Astrocyte of the hippocampus (primary cell): ENCODE measurements around the gene TMEM91.
A peak's percentile ranks its signal among the peaks of the same experiment; 100 is the strongest.
"Not testable (repeated sequence)": the region's sequence is repeated elsewhere in the genome, so short reads cannot be mapped to it uniquely, and the experiment has no call there.

ENCODE experiments used
- DNase-seq: peaks from one replicate; pipeline ENCODE4 v3.0.0; 2011; ENCODE audit warnings: low read depth, low spot score

TMEM91 gene

DNA sequence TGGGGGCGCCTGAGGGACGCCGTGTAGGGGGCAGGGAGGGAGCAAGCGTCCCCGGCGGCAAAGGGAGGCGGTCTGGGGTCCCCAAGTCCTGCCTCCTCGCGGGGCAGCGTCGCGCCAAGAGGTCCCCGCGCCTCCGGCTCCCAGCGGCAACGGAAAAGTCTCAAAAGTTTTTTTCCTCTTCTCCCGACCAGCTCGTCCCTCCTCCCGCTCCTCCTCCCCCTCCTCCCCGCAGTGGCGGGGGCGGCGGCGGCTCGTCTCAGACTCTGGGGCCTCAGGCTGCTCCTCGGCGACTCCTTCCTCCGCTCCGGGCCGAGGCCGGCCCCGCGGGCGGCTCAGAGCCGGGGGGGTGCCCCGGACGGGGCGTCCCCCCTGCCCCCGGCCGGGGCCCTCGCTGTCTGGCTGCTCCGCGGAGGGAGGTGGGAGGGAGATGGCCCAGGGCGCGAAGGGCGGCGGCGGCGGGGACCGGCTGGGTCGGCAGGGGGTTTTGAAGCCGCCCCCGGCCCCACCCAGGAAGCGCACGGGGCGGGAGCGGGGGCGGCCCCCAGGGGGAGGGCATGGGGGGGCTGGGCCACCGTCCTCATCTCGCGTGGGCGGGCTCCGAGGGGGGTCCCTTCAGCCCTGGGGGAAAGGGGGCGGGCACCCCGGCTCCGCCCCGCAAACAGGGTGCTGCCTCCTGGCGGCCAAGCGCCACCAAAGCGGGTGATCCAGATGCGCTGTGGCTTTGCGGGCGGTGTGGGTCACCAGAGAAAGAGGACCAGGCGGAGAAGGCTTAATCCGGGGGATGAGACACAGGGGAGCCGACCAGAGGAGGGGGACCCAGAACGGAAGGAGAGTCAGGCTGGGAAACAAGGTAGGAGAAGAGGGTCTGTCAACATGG lies 22.6 kb upstream of the TMEM91 start, which contains the start of gene TGFB1:
Gene TGFB1, minus strand, starts transcription at position 457 of the 877 bp plus-strand sequence. CDS start 878 bp downstream, outside the sequence.
- peak; percentile 94 for DNase-seq

DNA sequence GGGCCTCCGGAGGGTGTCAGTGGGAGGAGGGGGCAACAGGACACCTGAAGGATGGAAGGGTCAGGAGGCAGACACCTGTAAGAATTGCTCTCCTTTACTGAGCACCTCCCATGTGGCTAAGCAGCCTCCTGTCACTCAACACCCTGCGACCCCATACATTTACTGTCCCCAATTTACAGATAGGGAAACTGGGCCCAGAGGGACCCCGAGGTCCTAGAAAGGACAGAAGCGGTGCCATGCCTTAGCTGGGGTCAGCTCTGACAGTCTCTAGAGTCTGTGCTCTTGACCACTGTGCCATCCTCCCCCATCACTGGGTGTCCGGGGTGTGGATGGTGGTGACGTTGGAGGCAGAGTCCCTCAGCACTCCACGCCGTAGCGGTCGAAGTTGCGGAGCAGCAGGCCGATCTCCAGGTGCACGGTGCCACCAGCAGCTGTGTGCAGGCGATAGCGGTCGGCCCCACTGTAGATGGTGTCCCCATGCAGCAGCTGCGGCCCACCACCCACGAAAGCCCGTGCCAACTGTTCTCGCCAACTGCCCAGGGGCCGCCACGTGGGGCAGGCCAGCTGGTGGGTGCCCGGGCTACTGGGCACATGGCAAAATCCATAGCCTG lies 21.9 kb upstream of the TMEM91 start:
- no peak for DNase-seq

GRCh38 chr19:41355035-41355434 lies 21.3 kb upstream of the TMEM91 start:
- DNase-seq, result no peak

DNA sequence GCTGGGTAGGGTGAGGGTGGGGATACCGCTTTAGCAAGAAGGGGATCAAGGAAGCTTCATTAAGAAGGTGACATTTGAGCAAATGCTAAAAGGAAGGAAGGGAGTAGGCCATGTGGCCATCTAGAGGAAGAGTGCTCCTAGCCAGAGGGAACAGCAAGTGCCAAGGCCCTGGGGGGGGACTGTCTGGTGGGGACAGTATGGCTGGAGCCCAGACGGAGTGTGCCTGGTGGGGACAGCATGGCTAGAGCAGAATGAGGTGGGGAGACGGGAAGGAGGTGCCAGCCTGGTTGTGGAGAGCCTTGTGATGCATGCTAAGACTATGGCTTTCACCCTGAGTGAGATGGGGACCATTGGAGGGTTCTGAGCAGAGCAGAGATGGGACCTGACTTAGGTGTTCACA lies 20.5 kb upstream of the TMEM91 start:
- DNase-seq, result no peak

DNA sequence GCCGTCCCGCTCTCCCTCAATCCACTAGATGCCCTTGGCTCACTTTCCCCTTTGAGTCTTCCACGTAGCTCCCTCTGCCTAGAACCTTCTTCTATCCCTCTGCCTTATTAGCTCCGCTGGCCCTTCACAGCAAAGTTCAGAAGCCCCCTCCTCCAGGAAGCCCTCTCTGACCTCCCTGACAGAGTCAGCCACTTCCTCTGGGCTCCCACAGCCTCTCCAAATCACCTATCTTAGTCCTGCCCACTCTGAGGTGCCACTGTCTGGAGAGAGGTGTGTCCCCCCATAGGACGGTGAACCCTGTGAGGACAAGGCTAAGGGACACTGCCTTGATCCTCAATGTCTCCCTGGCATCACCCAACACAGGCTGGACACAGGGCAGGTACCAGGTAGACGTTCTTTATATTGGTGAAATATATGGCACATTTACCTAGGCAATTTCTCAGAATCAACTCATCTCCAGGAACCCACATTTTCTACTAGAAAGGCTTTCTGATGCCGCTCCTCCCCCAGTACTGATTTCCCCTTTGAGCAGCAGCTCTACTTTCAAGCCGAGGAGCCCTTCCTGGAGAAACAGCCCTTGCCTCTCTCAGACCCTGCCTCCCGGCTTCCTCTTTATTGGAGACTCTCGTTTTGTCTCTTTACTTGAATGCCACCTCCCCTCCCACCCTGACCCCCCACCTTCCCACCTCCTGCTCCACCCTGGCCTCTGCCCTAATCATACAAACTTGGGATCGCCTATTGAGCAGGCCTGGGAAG lies 19.2 kb upstream of the TMEM91 start:
- DNase-seq, result no peak

DNA sequence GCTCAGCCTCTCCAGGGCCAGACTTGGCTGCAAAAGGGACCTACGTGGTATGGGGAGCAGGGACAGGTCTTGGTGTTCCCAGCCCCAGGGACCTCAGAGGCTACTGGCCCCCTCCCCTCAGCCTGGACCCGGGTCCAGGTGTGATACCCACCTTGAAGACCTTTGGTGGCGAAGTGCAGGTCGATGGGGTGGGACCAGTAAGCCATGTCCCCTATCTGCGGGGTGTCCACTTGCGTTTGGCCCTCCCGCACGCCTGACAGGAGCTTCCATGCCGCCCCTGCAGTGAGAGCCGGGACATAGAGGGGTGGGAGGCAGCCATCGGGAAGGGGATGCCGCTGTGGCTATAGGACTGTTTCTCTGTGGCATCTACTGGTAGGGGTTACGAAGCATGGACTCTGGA lies 18.6 kb upstream of the TMEM91 start:
- DNase-seq, result no peak

DNA sequence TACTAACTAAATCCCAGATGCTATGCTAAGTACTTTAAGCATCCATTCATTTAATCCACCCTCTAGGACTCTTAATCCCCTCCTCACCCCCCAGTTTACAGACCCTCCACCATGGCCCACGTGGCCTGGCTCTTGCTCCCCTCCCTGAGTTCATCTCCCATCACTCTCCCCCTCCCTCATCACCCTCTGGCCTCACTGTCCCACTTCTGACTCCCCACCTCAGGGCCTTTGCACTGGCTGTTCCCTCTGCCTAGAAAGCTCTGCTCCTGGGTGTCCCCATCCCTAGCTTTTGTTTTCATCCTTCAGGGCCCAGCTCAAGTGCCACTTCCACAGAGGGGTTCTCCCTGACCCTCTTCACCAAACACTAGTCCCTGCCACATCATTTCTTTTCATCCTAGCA lies 16.6 kb upstream of the TMEM91 start:
- no peak for DNase-seq

- DNase-seq, result no peak
These were observed 14.0 kb upstream of the TMEM91 start for GRCh38 chr19:41362143-41362847.

DNA sequence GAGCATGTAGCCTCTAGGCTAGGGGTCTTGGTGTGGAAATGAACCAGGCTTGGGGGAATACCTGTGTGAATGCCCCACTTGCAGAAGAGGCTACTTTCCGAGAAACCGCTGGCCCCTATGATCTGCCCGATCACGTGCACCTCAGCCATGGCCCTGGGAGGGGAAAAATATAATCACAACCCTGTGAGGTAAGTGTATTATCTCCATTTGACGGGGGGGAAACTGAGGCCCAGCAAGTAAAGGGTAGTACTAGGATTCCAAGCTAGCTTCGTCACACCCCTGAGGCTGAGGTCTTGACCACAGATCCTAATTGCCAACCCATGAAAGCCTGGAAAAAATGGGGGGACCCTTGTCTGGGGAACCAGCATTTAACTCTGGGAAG lies 13.0 kb upstream of the TMEM91 start:
- no peak for DNase-seq

GRCh38 chr19:41363753-41364523 lies 12.4 kb upstream of the TMEM91 start, which contains the start of gene B9D2:
Gene B9D2 (minus strand): TSS chr19:41364149. CDS start chr19:41363519, 630 bp downstream.
- DNase-seq, result peak; percentile 99

- no peak for DNase-seq
These were observed 11.6 kb upstream of the TMEM91 start for GRCh38 chr19:41364524-41365391.

DNA sequence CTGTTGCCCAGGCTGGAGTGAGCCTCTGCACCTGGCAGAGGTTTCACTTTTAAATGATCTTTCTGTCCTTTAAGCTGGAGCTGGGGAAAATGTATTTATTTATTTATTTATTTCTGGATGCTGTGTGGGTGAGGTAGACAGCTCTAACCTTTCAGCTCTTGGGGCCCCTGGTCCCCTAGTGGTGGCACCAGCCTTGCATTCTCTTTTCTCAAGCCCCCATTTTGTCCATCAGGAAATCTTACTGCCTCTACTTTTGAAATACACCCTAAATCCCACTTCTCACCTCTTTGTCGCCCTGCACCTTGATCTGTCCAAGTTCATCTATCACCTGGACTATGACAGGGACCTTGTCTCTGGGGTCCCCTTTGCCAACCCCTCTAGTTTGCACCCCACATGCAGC lies 10.2 kb upstream of the TMEM91 start:
- no peak for DNase-seq

GRCh38 chr19:41367848-41368301 lies 8.5 kb upstream of the TMEM91 start:
- peak; percentile 90 for DNase-seq

DNA sequence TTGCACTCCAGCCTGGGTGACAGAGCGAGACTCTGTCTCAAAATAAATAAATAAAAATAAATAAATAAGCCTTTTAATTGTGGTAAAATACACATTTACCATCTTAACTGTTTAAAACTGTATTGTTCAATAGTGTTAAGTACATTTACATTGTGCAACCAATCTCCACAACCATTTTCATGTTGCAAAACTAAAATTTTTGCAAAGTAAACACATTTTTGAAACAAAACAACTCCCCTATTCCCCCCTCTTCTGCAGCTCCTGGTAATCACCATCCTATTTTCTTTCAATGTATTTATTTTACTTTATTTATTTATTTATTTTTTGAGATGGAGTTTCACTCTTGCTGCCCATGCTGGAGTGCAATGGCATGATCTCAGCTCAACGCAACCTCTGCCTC lies 6.6 kb upstream of the TMEM91 start:
- no peak for DNase-seq

- not testable (repeated sequence) for DNase-seq
These were observed 5.2 kb upstream of the TMEM91 start for GRCh38 chr19:41371119-41371518.

DNA sequence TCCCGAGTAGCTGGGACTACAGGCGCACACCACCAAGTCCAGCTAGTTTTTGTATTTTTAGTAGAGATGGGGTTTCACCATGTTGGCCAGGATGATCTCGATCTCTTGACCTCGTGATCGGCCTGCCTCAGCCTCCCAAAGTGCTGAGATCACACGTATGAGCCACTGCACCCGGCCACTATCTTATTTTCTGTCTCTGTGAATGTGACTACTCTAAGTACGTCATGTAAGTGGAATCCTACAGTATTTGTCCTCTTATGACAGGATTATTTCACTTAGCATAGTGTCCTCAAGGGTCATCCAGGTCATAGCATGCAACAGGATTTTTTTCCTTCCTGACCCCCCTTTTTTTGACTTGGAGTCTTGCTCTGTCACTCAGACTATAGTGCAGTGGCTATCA lies 4.8 kb upstream of the TMEM91 start:
- DNase-seq, result no peak

GRCh38 chr19:41372501-41372900 lies 3.8 kb upstream of the TMEM91 start:
- no peak for DNase-seq

DNA sequence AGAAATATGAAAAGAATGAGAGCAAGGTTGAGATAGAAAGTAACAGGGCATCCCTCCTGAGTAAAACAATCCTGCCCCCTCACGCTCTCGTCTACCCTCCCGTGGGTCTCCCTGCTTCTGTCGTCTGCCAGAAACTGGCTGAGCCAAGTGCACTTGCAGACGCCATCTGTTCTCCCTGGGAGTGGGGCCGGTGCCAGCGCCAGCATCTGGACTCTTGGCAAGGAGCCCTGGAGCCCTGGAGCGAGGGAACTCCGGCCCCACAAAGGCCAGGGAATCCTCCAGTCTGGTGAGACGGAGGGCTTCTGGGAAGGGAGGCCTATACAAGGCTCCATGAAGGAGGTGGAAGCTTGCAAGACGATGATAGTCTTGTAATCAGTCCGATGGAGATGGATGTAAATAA lies 2.3 kb upstream of the TMEM91 start:
- DNase-seq, result peak; percentile 94

- DNase-seq, result no peak
These were observed 649 bp downstream of the TMEM91 start for GRCh38 chr19:41376998-41377365.
